CD4-positive, alpha-beta T cell treated with Interferon alpha-2 for 1 hour (primary cell): ENCODE measurements around the gene ARHGAP26.
A peak's percentile ranks its signal among the peaks of the same experiment; 100 is the strongest.

ENCODE experiments used
- DNase-seq, 2 donors: peaks; one replicate each; pipeline ENCODE4 v3.0.0-alpha.2; 2020 to 2022

The ARHGAP26 gene, protein sequence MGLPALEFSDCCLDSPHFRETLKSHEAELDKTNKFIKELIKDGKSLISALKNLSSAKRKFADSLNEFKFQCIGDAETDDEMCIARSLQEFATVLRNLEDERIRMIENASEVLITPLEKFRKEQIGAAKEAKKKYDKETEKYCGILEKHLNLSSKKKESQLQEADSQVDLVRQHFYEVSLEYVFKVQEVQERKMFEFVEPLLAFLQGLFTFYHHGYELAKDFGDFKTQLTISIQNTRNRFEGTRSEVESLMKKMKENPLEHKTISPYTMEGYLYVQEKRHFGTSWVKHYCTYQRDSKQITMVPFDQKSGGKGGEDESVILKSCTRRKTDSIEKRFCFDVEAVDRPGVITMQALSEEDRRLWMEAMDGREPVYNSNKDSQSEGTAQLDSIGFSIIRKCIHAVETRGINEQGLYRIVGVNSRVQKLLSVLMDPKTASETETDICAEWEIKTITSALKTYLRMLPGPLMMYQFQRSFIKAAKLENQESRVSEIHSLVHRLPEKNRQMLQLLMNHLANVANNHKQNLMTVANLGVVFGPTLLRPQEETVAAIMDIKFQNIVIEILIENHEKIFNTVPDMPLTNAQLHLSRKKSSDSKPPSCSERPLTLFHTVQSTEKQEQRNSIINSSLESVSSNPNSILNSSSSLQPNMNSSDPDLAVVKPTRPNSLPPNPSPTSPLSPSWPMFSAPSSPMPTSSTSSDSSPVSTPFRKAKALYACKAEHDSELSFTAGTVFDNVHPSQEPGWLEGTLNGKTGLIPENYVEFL

DNA sequence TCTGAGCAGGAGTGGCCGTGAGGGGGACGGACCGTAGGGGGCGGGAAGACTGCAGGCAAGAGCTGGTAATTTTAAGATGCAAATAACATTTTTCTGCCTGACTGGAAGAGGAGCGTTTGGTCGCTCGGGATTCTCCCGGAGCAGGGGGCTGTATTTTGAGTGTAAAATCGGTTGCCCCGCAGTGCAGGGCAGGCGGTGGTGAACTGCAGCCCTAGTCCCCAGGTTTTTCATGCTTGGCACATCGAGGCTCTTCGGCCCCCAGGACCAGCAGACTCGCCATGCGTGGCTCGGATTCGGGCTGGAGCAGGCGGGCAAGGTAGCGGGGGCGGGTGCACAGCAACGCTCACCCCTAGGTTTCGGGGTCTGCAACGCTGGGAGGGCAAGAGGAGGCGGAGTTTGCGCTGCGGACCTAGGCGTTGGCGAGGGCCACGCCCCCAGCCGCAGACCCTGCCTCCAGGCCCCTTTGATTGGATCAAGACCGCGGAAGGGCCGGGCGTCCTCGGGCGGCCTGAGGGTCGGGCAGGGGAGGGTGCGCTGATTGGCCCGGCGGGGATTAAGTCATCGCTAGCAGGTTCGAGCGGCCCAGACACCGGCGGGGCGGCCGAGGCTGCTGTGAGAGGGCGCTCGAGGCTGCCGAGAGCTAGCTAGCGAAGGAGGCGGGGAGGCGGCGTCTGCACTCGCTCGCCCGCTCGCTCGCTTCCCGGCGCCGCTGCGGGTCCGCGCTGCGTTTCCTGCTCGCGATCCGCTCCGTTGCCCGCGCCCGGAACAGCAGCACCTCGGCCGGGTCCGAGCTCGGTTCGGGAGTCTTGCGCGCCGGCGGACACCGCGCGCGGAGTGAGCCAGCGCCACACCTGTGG is at the start of gene ARHGAP26:
Gene ARHGAP26 (plus strand): TSS at position 585 of the 857 bp plus-strand sequence. CDS start 385 bp downstream, outside the sequence.
- DNase-seq, result peak; percentile 94

DNA sequence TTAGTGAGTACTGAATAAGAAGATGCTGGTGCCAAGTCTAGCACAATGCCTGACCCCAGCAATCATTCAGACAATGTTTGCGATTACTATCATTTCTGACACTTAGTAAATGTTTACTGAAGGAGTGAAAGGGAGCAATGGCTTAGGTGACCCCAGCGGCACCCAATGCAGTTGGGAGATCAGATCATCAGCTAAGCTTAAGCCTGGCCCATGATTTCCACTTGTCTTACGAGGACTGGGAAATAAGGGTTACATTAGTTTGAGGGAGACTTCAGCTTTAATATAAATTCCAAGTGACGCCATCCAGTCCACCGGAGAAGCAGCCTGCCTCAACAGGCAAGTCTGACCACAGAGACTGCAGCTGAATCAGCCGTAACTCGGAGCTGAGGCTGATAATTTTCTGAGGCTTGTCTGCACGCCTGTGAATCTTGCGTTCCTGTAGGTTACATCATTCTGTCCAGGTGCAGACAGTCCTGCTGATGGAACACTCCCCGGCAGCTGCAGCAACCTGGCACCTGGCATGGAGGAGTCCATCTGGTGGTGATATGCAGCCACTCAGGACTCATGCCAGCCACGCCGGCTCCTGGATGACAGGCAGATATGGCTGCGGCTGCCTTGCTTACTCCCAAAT is 49.4 kb upstream of the ARHGAP26 start:
- no peak for DNase-seq

DNA sequence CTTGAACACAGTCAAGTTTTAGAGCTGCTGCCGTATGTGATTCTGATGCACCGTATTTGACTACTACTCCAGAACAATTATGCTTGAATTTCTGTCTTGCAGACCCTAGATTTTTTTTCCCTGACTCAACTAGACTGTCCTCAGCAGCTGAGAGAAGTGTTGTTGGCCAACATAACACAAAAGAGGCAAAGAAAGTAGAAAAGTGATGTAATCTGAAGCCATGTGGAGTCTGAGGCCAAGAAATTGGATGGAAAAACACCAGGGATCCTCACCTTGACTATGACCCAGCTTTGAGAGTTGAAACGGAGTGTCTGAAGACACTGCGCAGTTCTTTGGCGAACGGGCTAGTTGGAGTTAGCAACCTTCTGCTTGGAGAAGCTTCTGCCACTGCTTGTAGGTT is 48.0 kb upstream of the ARHGAP26 start:
- no peak for DNase-seq

DNA sequence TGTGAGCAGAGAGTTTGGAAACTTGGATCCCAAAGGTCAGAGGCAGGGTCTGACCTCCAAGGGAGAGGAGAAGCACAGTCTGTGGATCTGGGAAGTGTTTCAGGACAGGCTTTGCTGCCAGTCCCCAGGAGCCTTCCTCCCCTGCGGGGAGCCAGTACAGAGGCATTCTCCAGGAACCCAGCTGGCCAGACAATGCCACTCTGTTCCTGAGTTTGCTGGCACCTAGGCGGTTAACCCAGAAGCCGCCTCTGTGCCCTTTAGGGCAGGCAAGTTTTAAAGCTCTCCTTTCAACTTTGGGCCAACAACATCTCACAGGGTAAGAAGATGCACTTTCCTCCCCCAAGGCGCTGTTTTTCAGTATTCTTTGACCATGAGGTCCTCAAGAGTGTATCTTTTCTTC is 47.3 kb upstream of the ARHGAP26 start:
- no peak for DNase-seq

DNA sequence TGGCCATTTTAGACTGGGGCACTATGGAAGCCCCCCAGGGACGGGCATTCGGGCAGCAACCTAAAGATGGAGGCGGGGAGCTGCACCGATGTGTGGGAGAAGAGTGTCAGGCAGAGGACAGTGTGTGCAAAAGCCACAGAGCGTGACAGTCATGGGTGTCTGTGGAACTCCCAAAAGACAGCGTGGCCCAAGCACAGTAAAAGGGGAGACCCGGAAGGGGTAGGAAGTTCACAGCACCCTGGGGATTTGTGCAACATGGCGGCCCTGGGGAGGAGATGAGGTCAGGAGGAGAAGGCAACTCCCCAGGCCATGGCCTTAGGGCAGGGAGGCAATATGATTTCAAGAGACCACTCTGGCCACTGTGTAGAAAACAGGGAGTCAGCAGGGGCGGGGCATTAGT is 45.4 kb upstream of the ARHGAP26 start:
- DNase-seq, result no peak

DNA sequence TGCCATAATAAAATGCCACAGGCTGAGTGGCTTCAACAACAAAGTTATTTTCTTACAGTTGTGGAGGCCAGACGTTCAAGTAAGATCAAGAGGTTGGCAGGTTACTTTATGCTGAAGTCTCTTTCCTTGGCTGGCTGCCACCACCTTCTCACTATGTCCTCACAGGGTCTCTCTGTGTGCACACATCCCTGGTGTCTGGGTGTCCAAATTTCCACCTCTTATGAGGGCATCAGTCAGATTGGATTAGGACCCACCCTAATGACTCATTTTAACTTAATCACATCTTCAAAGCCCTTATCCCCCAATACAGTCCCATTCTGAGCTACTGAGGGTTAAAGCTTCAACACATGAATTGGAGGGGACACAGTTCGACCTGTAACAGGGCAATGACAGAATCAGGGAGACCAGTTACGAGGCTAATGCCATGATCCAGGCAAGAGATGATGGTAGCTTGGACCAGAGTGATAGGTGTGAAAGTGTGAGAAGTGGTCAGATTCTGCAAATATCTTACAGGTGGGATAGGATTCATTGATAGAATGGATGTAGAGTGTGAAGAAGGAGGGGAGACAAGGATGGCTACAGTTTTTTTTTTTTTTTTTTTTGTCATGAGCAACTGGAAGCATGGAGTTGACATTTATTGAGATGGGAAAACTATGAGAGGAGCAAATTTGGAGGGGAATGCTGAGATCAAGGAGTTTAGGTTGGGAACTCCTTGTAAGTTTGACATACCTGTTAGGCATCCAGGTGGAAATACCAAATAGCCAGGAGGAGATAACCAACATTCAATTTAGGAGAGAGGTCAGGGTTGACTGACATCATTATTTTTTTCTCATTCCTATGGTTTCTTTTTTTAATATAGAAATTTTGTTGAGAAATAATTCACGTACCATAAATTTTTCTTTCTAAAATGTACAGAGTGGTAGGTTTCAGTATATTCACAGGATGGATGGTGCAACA is 44.7 kb upstream of the ARHGAP26 start:
- DNase-seq, result no peak

DNA sequence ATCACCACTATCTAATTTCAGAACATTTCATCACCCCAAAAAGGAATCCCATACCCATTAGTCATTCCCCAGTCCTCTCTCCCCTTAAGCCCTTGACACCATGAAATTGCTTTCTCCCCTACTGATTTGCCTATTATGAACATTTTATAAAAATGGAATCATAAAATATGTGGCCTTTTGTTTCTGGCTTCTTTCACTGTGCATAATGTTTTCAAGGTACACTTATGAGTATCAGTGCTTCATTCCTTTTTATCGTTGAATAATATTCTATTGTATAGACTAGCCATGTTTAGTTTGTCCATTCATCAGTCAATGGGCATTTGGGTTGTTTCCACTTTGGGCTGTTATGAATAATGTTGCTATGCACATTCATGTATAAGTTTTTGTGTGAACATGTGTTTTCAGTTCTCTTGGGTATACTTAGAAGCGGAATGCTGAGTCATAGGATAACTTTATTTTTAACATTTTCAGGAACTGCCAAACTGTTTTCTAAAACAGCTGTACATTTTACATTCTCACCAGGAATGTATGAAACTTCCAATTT is 43.9 kb upstream of the ARHGAP26 start:
- DNase-seq, result no peak

DNA sequence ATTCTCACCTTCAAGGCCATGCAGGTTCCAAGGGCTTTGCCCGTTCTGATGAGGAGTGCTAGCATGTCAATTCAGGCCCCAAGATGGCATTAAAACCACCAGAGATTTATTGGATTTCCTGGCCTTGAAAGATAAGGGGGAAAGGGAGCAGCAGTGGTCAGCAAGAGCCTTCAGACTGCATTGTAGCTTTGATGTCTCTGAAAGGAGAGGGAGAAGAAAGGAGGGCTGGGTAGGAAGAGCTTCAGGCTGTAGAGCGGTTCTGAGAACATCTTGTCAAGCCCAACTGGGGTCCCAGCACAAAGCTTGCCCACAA is 42.5 kb upstream of the ARHGAP26 start:
- DNase-seq, result no peak

DNA sequence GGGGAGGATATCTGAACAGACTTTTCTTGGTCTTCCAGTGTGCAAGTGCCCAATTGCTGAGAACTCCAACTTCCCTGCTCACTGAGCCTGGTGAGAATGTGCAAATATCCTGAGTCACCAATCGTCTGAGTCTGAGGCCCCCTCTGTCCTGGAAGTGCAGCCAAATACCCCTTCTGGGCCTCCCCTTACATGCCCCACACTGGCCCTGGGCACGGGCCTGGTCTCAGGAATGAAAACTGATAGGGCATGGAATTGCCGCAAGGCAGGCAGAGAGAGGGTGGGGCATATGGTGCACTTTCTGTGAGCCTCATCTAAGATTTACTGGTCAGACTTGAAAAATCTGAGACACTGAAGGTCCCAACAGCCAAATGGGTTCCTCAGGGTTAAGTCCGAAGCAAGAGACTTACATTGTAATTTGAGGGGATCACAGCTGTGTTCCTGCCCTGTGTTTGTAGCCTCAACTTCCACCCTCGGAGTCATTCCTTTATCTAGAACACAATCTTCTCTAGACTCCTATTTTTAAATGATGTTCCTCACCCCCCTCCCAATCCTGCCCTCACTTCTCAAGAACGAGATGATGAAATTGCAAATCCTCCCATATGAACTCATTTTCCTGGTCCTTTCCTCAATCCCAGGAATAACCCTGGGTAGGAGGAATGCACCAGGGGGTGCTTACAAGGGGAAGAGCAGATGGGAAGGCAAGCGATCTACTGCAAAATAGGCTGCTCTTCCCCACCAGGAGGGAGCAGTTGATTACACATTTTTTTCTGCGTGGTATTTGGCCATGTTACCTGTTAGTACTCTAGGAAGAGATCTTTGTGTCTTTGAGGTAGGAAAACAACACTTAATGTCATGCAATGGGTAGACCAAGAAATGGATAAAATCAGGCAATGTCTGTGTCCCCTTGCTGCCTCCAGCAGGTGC is 34.6 kb upstream of the ARHGAP26 start:
- no peak for DNase-seq

DNA sequence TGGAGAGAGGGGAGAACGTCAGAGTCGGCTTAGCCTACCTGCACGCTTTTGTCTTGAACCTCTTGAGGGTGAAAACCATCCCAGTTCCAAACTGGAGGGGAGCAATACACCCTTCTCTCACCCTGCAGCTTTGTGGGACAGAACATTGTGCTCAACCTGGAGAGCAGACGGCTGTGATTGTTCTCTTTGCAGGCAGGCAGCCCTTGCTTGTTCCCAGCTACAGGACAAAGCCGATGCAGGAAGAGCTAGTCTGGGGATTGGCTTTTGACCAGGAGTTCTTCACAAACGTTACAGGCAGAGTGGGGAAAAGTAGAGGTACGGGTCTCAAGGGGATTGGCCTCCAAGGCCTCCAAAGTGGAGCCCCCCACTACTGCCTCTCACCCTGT is 33.9 kb upstream of the ARHGAP26 start:
- DNase-seq, result no peak

DNA sequence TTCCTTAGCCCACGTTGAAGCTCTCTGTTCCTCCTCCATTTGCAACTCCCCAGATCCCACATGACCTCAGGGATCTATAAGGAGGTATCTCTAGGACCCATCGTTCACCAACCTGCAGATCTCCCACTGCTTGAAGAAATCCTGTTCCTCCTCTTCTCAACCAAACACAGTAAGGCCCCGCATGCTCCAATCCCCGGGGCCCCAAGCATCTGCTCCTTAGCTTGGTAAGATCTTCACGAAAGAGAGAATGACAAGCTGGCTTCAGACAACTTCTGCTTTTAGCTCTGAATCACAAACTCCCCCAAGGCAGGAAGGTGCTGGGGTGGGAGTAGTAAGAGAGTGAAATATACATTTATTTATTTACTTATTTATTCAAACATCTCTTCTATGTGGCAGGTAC is 33.0 kb upstream of the ARHGAP26 start:
- DNase-seq, result no peak

DNA sequence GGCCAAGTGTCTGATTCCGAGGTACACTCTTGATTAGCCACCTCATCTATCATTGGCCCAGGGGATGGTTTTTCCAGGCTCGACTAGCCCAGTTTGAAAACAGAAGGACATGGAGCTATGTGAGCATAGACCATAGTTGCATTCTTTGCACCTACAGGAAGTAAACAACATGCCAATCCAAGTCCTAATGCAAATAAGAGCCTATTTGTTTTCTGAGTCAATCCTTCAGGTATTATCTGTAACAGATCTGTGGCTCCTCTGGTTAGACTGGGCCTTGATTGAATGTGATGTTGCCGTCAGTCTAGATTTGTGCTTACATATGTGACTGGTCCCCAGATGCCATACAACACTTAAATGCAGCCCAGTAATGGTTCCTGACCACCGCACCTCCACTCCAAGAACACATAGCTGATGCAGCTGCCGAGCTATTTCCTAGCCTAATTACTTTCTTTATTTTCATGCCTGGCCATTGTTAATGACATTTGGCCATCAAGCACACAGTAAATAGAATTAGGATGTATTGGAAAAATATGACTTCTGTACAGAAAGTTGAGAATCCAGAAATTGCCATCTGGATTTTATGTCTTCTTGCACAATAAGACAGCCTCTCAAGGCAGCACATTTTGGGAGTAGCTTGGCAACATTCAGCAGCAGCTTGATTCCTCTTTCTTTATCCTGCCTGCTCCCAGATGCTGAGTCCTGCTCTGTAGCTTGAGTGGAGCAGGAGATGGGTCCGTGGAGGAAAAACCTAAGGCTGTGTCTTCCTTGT is 29.5 kb upstream of the ARHGAP26 start:
- DNase-seq, result no peak

DNA sequence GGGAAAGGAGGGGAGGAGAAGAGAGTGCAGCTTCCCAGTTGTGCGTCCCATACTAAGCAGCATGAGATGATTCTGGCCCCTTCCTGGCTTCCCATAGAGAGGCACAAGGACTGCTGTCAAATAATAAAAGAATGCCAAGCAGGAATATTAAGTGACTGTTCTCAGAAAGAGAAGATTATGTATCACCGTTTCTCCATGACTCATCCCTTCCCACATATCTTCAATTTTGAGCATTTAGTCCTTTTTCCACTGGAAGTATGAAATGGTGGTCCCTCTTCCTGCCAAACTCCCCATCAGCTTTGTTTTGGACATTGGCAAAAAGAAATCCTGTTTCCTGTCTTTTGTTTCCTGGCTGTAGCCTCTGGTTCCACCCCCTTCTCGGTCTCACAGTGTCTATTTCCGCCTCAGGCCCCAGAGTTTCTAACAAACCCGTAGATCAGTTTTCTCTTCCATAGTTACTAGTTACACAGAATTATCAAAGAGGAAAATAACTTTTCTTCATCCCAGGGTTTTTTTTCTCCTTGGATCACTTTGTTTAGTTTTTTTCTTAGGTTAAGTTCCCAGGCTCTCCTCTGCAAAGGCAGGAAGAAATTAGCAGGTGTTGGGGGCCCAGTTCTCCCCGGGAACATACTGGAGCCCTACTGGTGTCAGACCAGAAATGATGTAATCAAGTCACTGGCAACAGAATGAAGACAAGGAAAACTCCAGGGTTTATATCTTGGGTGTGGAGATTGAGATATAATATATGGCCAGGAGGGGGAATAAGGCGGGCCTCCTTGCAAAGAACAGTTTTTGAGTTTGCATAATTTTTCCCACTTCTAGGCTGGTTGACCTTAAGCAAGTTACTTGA is 26.4 kb upstream of the ARHGAP26 start:
- DNase-seq, result no peak

DNA sequence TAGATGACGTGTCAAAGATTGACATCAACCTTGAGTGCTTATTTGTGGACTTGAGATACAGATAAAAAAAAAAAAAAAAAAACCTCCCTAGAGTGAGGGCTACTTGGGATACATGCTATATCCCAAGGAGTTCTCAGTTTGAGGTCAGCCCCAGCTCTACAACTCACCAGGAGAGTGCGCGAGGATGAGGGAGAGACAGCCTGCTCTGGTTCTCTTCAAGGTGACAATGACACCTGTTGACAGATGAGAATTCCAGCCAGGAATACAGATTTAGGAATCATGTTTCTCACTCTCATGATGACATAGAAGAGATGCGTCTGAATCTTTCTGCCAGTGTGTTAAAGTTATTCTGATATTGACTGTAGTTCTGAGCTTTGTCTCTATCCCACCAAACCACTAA is 24.9 kb upstream of the ARHGAP26 start:
- DNase-seq, result no peak

DNA sequence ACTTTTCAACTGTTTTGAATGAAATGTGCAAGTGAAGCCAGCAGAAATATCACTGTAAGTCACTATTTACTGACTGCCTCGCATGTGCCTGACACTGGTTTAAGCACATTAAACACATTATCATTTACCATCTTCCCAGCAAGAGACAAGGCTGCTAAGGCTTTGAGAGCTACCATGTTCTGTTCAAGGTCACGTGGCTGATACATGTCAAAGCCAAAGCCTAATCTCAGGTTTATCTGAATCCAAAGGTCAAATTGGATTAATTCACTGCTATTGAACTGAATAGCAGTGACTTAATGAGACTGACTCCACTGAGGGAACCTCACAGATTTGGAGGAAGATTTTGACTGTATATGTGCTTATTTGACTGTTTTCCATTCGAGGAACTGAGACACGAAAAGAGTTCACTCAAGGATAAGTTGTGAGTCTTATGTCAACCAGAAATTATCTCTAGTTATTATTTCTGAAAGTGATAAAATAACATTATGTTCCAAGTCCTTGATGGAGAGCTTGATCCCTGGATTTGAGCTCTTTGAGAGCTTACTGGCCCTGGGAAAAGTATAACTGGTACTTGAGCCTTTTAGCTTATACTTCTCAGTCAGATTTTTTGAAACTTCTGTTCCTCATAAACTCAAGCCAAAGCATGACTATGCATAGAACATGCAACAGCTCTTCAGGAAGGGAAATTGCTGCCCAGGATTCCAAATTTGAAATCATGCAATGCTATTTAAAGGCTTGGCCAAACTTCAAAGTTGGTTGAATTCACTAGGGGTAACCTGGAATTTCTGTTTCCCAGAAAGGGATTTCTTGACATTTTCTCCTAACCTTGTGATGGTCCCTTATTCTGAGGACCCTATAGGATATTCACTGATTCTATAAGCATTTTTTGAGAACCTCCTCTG is 23.4 kb upstream of the ARHGAP26 start:
- no peak for DNase-seq

DNA sequence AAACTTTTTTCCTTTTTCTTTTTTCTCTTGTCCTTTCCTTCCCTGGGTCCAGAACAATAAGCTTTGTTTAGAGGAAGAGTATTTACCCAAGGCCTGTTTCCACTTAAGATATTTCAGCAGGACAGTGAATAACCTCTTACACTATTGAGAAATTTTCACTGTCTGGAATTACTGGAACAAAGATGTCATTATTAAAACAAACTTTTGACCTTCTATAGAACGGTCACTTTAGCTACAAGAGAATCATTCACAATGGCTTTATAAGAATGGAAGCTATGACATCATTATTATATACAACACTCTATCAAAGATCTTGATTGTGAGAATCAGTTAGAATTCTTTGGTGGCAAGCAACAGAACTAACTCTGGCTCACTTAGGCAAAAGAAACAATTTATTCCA is 22.0 kb upstream of the ARHGAP26 start:
- no peak for DNase-seq

DNA sequence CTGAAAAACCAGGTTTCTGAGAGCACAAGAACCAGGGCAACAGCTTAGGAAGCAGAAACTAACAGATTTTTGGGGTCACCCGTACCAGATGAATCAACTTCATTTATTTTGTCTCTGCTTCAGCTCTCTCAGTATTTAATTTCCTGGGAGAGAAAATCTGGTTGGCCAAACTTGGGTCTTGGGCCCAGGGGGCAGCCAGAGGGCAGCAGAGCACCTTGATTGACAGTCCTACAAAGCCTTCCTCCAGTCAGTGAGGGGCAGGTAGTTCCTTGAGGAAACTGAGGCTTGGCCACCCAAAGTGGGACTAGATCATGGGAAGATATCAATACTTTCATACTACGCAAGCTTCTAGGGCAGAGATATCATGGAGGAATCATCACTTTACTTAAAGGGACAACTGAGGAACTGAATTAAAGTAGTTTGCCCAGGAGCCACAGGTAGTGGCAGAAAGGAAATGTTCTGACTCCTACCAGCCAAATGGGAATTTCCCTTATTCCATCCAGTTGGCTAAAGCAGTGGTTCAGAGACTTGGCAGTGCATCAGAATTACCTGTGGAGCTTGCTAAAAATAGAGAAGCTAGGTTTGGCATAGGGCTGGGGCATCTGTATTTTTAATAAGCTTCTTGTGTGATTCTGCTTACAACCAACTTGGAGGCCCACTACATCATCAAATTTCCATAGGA is 21.5 kb upstream of the ARHGAP26 start:
- DNase-seq, result peak; percentile 57 to 64
